HG02840 (cell line): ENCODE data around the gene CPVL.
A peak's percentile ranks its signal among the peaks of the same experiment; 100 is the strongest.
"Not testable (repeated sequence)": the region's sequence is repeated elsewhere in the genome, so short reads cannot be mapped to it uniquely, and the experiment has no call there.

ENCODE experiments used
- ATAC-seq: cut with Tn5 transposase; IDR thresholded peaks from one replicate; pipeline ENCODE4 v1.9.1; 2021; ENCODE audit warnings: mild to moderate bottlenecking, moderate library complexity, moderate number of reproducible peaks; ENCODE audit not compliant: unreplicated experiment, low FRiP score

Gene CPVL

DNA sequence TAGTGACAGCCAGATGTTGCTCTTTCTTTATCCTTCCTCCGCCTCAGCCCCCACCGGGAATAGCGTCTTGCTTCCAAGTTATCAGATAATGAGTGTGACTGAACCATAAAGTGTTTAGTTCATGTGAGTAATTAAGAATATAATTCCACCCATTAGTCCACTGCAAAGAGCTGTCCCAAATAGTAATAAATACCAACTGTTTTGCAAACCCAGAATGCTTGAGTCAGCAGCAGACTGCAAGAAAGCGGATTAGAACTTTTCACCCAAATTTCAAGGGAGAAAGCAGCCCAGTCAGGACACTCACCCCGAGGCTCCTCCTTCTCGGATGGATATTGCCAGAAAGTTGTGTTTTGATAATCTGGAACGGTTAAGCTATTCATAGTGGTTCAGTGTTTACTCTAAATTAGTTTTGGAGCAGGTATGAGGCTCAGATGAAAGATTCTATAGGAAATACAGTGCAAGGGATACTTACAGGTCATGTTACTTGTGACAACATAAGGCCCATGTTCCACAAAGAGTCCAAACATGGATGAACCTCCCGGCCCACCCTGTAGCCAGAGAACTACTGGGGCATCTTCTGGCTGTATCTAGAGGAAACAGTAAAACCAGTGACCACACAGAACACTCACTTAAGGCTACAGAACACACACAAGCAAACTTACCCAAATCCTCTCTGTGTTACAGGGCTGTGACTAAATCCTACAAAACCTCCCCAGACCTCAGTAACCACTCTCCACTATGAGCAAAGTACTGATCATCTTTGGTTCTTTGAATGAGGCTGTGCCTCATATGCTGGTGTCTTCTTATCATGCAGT lies 50.5 kb downstream of the CPVL start:
- no peak for ATAC-seq

DNA sequence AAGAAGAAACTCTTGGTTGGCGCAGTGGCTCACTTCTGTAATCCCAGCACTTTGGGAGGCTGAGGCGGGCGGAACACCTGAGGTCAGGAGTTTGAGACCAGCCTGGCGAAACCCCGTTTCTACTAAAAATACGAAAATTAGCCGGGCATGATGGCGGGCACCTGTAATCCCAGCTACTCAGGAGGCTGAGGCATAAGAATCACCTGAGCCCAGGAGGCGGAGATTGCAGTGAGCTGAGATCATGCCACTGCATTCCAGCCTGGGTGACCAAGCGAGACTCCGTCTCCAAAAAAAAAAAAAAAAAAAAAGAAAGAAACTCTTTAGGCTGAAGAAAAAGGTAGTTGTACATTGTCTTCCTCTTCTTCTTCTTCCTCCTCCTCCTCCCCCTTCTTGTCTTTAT lies 53.2 kb downstream of the CPVL start:
- not testable (repeated sequence) for ATAC-seq

DNA sequence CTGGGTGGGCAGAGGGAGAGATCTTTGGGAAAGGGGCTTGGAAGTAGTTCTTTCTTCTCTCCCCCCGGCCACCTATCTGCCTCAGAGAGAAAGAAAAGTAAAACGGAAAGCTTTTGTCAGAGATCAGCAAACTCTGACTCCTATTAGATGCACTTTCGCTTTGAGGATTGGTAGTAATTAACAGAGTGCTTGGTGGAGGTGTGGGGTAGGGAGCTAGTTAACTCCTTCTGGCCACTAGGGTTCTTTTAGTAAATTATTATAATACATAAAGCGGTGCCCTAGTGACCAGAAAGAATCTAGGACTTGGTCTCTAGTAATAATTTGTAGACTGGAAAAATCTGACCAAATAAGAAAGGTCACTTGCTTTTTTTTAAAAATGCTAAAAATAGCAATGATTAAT lies 54.6 kb downstream of the CPVL start:
- peak; percentile 93 for ATAC-seq

DNA sequence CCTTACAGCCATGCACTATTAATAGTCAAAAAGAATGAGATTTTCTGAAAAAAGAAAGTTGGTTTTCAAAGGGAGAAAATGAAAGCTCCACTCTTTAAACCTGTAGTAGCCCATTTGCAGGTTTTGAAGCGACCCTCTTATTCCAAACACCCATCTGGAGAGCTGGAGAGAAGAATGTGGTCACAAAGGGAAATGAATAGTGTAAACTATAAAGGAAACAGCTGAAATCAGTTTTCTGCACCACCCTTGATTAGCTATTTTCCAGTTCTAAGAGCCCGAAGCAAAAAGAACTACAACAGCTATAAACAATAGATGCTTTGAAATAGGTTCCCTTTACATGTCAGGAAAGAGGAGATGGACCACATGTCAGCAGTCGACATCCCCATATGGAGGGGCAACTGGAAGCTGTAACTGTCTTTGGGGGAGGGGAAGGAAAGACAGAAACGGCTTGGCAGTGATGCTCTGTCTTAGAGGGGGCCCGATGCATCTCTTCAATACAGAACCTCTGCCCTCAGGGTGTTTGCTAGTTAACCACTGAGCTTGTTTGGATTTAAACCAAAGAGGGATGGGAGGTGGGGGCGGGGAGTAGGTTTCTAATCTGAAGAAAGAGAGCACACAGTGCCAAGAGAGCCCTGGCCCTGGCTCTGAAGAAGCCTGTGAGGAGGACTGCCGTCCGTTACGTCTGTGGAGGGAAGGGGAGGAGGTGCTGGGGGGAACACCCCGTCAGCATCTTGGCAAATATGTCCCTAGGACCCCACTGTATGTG lies 55.3 kb downstream of the CPVL start:
- ATAC-seq: peak; percentile 13

DNA sequence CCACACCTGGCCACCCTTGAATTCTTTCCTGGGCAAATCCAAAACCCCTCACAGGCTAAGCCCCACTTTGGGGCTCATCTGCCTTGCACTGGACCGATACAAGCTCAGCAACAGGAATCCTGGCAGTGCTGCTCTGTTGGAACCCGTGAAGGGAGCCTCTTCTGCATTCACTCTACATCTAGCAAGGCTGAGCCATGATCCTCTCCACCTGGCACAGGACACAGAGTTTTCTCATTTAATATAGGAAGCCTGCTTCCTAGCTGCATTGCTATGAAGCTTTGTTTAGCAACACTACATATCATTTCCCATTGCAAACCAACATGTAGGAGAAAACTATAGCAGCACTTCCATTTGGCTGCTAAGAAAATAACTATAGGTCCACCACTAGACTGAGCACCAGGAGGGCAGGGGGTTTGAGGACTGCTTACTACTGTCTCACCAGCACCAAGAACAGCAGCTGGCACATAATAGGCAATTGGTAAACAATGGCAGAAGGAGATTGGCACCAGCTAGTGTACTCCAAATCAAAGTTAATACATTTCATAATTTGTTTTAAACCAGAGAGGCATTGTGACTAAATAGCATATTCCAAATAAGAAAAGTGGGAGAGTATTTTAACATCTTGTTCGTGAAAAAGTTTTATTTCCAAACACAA lies 56.1 kb downstream of the CPVL start:
- no peak for ATAC-seq

DNA sequence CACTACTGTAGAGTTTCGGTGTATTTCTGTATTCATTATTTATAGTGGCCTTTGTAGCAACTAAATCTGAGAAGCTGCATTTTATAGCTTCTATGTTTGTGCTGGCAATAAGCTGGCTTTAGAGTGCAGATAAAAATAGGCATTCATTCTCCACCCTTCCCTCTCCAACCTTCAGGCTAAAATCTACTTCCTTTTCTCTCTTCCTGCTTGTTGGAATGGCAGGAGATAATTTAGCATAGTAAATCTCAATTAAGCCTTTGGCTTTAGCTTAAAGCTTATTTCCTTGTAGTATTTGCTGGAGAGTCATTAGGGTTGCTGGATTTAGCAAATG lies 58.5 kb downstream of the CPVL start:
- no peak for ATAC-seq

DNA sequence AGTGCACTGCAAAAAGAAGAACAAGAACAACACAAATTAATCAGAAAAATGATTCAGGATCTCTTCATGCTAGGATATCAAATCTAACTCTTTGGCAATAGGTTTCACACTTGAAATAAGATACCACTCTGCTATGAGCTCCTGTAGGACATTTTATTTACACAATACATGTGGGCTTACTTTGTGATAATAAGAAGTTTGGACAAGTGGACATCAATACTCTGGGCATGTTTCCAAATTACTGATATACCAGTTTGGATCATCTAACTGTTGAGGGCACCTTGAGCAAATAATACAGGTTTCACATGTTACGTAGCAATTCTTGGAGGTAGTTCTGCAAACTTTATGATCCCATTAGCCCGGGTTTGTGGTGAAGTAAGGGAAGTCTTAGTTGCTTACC lies 59.8 kb downstream of the CPVL start:
- no peak for ATAC-seq

DNA sequence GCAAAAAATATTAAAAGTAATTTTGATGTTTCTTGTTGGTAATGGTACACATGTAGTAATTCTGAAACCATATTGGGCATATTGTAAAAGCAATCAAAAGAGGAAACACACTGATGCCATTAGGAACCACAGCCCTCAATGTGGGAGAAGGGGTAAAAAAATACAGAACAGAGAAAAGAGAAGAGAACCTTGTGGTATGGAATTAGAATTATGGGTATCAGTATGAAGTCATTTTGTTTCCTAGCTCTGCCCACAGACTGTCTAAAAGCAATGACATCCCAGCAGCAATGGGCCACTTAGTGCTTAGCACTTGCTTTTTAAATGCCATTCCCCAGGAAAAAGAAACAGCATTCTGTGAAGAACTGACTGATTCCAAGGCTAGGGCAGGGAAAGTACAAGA lies 61.5 kb downstream of the CPVL start:
- ATAC-seq: no peak

DNA sequence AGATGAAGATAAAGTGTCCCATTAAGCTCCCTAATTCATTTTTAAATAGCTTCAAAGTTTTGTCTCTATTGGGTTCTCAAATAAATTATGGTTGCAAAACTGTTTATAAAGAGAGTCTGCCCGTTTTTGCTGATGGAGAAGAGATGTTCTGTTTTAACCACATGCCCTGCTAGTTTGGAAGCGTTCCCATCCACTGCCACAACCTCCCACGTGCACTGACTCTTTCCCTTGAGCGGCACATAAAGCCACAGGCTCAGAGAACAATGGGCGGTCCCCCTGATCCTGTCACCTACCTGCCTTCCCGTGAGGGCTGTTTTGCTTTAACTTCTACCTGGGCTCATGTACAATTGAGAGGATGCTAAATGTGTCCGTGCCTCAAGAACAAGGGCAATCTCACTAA lies 65.5 kb downstream of the CPVL start:
- no peak for ATAC-seq

DNA sequence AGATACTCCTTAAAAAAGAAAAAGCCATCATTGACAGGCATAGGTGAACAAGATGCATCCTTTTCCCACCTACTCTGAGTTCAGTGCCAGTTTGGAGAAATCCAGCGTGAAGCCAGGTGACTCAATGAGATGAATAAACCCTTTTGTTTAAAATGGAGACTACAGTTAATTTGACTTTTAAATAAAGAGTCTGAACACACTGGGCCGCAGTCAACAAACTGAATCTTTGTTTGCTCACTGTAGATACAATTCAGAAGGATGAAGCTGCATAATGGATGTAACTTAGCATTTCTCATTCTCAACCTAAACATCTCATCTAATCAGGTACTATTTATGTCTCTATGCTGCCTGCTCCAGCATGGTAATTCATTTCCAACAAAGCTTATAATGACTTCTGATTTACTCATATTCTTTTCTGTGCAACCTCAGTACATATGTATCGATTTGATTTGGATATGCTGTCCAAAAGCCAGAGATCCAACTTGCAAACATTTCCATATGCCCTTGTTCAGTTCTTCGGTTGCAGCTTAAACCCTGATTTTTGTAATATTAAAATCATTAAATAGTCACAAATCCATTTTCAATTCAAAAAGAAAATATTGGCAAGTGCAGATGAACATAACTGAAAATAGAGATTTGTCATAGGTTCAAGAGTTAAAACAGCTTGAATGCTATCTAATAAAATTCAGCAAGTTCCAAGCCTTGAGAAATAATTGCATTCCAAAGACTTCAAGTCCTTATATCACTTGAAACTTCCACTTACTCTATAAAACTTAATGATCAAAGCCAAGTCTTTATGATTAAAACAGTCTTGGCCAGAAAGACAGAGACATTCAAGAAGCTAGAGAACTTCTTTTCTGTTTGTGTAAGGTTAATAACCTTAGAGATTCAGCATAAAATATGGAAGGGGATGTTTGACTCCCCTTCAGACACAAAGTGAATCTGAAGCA lies 67.8 kb downstream of the CPVL start:
- ATAC-seq: no peak

DNA sequence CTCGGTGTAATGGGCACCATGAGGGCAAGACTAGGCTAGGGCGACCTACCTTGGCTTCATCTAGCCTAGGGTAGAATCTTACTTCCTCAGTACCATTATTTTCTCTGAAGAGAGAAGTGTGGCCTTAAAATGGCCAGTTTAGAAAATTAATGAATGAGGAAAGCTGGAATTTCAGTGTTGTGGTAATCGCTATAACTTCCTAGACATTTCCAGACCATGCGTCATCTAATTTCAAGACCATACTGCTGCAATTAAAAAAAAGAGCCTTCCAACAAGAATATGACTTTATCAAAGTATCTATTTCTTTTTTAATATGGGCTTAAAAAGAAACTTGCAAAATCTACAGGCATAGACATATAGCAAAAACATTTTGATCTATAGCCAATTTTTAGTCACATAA lies 68.5 kb downstream of the CPVL start:
- no peak for ATAC-seq

DNA sequence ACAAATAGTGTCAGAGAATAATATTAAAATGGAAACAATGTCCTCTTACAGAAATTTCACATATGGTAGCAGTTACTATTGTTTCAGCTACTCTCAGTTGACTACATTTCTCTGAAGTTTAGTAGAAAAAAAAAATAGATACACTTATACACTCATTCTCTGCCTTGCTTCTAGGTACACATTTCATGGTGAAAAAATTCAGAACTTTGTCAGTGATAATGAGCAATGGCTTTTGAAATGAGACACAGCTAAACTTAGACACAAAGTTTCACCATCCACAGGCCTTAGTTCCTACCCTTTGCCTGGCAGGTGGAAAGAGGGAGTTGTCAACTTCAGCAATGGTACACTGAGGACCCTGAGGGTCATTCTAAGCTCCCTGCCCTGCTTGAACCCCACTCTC lies 69.2 kb downstream of the CPVL start:
- no peak for ATAC-seq

DNA sequence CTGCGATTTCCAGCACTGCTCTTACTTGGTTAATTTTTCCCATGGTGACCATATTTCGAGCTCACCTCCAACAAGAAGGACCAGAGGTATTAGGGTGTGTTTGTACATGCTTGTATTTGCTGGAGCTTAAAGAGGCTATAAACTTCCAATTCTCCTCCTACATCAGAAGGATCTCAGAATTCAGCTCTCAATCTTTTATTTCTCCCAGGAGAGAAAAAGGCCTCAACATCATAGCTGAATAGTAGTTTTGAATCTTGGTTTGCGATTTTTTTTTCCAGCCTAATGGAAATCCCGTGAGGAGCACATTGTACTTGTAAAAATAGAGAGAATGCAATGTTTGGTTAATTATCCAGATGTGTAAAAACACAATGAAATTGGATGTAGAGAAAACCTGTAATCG lies 69.7 kb downstream of the CPVL start:
- ATAC-seq: no peak

DNA sequence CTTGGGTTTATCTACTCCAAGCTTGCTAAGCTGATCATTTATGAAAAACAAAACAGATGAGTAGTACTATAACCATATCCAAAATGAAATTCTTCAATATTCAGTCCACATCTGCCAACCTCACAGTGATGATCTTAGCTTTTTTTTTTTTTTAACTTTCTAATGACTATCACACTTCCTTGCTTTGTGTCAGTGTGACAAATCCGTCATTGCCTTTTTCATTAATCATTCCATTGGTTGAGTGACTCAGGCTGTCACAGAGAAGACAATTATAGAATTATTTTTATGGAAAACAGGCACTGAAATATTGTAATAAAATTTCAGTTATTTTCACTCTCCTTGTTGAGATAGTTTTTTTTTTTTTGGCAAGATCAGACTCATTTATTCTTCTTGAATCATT lies 70.7 kb downstream of the CPVL start:
- no peak for ATAC-seq

DNA sequence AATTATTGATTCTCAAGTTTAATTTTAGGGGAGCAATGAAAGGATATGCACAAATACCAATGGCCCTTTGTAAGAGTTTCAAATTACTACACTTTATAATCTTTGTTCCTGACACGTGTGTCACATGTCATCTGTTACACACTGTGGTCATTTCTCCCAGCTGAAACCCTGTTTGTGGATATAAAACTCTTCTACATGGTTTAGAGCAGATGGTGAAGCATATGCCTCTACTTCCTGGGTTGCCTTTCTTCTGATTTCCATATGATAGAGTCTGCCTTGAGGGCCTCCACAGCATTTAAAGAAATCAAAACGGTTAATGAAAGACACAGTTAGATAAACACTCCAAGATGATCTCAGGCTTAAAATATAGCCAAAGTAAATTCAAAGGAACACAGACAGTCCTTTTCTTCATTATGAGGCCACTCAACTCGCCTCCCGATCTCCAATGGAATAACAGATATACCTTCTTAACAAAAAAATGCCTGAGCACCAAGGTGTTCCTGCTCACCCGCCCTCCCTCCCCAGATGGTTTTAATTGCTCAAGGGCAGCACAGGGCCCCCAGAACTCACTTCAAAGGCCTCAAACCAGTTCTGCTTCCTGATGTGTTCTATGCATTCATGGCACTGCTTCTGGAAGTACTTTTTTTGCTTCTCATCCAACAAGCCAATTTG lies 75.0 kb downstream of the CPVL start:
- ATAC-seq: no peak

DNA sequence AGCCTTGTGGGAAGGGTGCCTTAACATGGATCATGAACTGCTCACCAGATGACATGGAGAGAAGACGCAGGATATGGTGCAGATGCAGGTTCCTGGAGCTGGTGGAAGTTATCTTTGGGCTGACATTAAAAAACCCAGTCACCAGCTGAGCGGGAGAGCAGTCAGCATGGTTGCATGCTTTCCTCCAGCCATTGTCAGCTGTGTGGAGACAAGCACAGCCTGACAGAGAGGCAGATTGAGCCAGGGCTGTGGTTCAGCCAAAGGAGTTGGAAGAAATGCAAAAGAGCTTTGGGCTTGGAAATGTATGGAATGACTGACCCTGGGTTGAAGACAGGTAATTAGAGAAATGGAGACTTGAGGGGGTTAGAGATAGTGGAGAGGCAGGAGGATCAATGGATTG lies 79.7 kb downstream of the CPVL start:
- no peak for ATAC-seq

DNA sequence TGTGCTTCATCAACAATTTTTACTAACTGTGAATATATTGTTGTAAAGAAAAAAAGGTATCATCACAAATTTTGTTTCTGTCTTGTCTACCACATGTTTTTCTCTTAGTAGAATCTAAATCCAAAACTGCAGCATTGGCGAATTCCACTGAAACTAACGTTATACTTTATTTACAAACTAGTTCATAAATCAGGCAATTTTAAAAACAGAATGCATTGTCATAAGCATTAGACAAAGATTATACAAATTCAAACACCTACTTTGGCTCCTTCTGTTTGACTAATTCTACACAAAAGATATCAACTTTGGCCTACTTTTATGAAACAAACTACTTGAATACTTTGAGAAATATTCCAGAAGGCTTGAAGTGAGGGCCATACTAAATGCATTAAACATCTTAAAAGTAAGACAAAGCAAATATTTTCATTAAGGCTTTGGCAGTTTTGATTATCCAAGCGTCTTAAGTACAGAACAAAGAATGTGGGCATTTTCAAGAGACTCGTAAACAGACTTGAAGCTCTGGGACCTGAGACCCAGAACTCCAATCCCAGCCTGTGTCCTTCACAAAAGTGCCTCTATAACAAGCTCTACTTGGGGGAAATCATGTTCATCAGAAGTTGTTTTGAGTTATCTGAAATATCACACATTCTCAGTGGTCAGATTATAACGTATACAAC lies 81.0 kb downstream of the CPVL start:
- ATAC-seq: no peak

DNA sequence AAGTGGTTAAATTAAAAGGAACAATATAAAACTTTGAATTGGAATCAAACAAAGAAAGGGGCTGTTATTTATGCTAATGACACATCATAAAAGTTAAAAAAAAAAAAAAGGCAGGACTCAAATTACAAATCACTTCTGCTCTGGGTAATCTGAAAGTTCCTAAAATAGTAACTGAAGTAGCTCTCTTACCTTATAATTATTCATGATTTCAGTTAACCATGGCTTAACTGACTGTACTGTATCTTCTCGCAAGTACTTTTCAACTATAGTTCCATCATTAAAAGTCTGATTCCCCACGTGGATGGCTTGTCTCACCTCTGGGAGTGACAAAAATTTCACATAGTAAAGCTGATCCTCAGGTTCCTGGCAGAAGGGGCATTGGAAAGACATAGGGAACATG lies 82.5 kb downstream of the CPVL start:
- no peak for ATAC-seq

DNA sequence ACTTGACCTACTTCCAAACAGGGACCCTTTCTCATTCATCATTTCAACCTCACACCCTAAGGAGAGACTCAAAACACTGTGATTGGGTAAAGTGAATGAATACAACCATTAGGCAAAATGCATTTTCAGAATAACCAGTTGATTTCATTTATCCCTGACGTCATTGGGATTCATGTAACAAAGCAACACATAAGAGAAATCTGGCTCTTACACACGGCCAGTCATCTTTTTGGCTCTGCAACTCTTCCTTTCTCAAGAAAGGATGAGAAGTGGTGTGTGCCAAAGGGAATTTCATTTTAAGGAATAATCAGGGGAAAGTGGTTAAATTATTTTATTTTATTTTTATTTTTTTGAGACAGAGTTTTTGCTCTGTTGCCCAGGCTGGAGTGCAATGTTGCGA lies 83.1 kb downstream of the CPVL start:
- no peak for ATAC-seq
